Measurements from ENCODE around the gene PLOD3.

DNA sequence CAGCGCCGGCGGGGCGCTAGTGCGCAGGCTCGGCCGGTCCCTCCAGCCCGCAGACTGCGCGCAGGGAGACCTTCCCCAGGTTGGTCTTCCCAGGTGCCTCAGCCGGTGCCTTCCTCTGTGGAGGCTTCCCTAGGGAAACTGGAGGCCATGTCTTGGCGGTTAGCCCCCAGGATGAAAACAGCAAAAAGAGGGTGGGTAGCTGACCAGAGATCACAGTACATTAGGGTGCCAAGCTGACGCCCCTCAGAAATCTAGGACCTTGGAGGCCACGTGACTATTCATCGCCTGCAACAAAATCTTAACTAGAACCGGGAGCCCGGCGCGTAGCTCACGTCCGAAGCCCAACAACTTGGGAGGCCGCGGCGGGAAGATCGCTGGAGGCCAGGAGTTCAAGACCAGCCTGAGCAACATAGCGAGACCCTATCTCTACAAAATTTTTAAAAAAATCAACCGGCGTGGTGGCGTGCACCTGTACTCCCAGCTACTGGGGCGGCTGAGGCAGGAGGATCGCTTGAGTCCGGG, 27.8 kb upstream of the PLOD3 start:
- TF ChIP-seq, protein P1, sequence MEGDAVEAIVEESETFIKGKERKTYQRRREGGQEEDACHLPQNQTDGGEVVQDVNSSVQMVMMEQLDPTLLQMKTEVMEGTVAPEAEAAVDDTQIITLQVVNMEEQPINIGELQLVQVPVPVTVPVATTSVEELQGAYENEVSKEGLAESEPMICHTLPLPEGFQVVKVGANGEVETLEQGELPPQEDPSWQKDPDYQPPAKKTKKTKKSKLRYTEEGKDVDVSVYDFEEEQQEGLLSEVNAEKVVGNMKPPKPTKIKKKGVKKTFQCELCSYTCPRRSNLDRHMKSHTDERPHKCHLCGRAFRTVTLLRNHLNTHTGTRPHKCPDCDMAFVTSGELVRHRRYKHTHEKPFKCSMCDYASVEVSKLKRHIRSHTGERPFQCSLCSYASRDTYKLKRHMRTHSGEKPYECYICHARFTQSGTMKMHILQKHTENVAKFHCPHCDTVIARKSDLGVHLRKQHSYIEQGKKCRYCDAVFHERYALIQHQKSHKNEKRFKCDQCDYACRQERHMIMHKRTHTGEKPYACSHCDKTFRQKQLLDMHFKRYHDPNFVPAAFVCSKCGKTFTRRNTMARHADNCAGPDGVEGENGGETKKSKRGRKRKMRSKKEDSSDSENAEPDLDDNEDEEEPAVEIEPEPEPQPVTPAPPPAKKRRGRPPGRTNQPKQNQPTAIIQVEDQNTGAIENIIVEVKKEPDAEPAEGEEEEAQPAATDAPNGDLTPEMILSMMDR (IDR thresholded peaks at IDR 0.05 in 8 of 11, conservative IDR thresholded peaks at IDR 0.05 in 3 of 11): no peak
- TF ChIP-seq POLR2A (IDR thresholded peaks at IDR 0.05): no peak
- no peak for TF ChIP-seq POLR2AphosphoS5 (IDR thresholded peaks at IDR 0.05)
